Measurements from ENCODE around the gene TBX5.

TBX5 gene

DNA sequence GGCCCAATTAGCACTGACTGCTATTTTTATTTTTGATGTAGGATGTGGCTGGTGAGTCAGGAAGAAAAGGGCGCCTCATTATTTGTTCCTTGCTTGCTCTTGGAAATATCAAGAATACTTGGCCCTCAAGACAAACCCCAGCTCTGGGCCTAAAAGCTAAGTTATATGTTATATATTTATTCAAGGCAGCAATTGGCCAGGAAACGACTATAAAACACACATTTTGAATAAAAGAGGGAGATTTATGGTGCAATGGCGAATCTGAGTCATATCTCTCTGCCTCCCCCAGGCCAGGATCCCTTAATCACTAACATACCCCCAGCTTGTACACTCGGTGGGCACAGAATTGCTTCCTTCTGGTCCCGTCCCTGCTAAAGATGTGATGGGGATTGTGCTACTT lies 63.3 kb downstream of the TBX5 start:
- no peak overlapping the region for H3K4me3 ChIP-seq (ENCODE audit: low read depth, low read length)
- no peak for DNase-seq (ENCODE audit: low read depth)

DNA sequence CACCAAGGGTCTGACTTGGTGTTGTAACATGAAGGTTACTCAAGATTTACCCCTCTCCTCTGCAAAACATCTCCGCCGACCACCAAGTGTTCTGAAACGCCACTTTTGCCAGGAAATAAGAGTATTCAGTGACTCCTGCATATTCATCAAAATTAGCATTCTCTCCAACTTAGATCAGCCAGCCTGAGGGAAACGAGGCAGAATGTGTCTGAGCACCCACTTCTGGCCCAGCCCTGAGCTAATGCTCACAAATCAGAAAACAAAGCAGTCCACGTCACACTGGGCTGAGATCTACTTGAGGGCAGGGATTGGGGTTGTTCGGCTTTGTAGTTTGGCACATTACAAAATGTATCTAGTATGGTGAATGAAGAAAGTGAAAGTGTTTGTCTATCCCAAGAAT lies 64.3 kb downstream of the TBX5 start:
- no peak overlapping the region for H3K4me3 ChIP-seq (ENCODE audit: low read depth, low read length)
- no peak for DNase-seq (ENCODE audit: low read depth)

DNA sequence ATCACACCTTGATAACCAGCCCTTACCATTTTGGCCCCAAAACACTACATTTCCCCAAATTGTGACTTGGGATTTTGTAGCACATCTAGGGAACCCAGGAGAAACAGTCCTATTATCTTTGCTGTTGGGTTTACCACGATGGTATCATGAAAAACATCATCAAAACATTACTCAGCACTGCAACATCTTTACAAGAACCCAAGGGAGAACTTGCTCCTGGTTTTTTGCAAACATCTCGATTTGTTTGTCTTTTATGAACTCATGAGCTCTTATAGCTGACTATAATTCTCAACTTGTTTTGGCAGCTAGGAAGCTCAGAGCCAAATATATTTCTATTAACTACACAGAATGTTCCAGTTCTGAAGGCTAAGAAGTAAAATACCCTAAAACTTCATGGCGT lies 65.7 kb downstream of the TBX5 start:
- DNase-seq (ENCODE audit: low read depth) = peak; percentile 21
- H3K4me3 ChIP-seq (ENCODE audit: low read depth, low read length) = no peak overlapping the region

DNA sequence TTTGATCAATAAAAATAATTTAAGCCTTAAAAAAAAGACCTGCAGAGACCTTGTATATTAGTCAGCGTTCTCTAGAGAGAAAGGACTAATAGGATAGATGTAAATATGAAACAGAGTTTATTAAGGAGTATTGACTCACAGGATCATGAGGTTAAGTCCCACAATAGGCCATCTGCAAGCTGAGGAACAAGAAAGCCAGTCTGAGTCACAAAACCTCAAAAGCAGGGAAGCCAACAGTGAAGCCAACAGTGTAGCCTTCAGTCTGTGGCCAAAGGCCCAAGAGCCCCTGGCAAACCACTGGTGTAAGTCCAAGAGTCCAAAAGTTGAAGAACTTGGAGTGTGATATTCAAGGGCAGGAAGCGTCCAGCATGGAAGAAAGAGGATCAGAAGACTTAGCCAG lies 66.3 kb downstream of the TBX5 start:
- peak; percentile 40 for DNase-seq (ENCODE audit: low read depth)
- H3K4me3 ChIP-seq (ENCODE audit: low read depth, low read length) = no peak overlapping the region

DNA sequence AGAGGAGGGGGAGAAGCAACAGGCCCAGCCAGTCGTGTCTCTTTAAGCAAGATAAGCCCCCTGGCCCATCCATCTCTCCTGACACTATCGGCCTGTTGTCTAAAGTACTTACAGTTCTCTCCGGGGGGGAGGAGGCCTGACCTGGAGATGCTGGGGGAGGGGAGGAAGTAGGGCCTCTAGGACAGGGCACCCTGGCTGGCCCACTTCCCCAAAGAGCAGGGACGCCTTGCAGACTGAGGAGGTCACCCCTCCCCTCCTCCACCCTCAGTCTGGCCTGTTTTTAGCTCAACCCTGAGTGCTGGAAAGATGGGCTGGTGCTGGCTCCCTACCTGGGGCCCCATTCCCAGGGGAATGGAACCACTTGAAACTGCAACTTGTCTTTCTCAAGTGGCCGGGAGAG lies 70.3 kb downstream of the TBX5 start:
- no peak overlapping the region for H3K4me3 ChIP-seq (ENCODE audit: low read depth, low read length)

DNA sequence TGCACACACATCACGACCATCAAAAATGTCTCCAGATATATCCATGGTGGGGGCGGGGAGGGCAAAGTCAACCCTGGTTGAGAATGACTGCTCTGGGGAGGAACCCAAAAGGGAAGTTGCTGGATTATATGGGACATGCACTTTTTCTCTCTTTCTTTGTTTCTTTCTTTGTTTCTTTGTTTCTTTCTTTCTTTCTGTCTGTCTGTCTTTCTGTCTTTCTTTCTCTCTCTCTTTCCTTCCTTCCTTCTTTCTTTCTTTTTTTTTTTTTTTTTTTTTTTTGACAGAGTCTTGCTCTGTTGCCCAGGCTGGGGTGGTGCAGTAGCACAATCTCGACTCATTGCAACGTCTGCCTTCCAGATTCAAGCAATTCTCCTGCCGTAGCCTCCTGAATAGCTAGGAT lies 71.5 kb downstream of the TBX5 start:
- no peak for DNase-seq (ENCODE audit: low read depth)
- no peak overlapping the region for H3K4me3 ChIP-seq (ENCODE audit: low read depth, low read length)

More for the DNA sequence above, 70.3 kb downstream of the TBX5 start:
- DNase-seq (ENCODE audit: low read depth) = no peak

DNA sequence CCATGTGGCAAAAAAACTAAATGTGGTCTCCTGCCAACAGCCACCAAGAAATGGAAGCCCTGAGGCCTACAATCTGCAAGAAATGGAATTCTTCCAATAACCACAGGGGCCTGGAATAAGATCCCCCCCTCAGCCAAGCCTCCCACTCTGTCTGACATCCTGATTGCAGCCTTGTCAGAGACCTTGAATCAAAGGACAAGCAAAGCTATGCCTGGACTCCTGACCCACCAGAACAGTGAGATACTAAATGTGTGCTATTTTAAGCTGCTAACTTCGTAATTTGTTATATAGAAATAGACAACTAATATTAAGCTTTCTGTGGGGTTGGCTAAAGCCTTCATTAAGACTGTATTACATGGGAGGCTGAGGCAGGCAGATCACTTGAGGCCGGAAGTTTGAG lies 77.7 kb downstream of the TBX5 start:
- no peak for DNase-seq (ENCODE audit: low read depth)
- no peak overlapping the region for H3K4me3 ChIP-seq (ENCODE audit: low read depth, low read length)

DNA sequence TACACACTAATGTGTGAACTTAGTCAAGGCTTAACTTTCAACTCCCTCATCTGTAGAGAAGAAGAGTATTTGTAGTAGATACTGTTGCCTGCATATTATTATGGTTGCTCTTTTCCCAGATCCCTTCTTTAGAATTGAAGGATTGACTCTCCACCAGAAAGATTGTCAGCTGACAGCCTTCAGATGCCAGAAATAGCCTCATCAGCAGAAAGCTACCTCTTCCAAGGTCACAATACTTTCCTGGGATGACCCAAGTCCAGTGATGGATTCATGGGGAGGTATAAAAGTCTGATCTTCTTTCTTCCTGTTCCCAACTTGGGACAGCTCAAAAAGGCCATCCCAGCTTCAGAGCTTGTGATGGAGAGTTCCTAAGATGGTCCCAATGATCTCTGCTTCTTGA lies 78.2 kb downstream of the TBX5 start:
- no peak for DNase-seq (ENCODE audit: low read depth)
- no peak overlapping the region for H3K4me3 ChIP-seq (ENCODE audit: low read depth, low read length)

DNA sequence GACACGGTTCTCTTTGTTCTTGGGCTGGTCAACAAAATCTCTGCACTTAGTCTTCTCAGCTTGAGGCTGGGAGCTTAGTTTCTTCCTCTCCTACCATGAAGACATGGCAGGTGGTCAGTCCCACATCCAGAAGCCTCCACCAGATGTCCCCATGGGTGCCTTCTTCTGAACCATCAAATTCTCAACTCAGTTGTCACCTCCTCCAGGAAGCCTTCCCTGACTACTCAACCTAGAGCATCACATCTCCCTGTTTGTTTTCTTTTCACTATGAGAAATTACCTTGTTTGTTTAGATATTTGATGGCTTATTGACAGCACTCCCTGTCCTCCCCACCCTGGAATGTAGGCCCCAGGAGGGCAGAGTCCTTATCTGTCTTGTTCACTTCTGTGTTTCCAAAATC lies 84.4 kb downstream of the TBX5 start:
- DNase-seq (ENCODE audit: low read depth) = no peak
- no peak overlapping the region for H3K4me3 ChIP-seq (ENCODE audit: low read depth, low read length)

- no peak overlapping the region for H3K4me3 ChIP-seq (ENCODE audit: low read depth, low read length)
- DNase-seq (ENCODE audit: low read depth) = no peak
Measured at GRCh38 chr12:114320968-114321367, 85.0 kb downstream of the TBX5 start.

GRCh38 chr12:114320101-114320500 lies 85.8 kb downstream of the TBX5 start:
- no peak overlapping the region for H3K4me3 ChIP-seq (ENCODE audit: low read depth, low read length)
- DNase-seq (ENCODE audit: low read depth) = no peak

DNA sequence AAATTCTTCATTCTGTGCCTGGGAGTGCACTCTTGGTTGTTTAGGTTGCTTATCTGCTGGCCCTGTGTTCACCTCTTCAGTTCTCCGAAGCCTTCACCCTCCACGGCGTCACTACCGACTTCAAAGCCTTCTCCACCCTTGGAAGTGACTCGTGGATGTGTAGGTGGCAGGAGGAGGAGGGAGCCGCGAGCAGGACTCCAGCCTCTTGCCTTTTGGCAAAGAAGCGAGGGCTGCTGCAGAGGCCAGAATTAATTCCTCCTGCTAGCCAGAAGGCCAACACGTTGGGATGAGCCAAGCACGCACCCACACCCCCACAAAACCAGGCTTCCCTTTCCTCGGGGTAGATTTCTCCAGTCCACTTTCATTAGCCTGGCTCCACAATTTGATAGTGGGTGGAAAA lies 86.5 kb downstream of the TBX5 start:
- no peak for DNase-seq (ENCODE audit: low read depth)
- no peak overlapping the region for H3K4me3 ChIP-seq (ENCODE audit: low read depth, low read length)

DNA sequence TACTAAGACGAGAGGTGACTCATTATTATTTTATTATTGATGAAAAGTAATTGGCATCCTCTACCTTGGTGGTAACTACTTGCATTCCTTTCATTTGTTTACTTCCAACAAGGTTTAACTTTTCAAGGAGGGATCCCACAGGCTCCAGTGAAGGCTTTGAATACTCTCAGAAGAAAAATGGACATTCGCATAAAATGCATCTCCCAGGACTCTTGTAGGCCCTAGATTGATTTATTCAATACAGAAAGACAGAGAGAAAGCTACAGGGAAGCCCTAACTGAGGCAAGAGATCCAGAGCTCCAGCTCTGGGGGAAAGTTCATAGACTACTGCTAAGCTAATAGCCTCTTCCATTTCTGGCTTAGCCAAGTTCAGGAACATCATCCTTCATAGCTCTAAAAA lies 87.0 kb downstream of the TBX5 start:
- no peak for DNase-seq (ENCODE audit: low read depth)
- H3K4me3 ChIP-seq (ENCODE audit: low read depth, low read length) = no peak overlapping the region

- H3K4me3 ChIP-seq (ENCODE audit: low read depth, low read length) = no peak overlapping the region
- no peak for DNase-seq (ENCODE audit: low read depth)
Measured at GRCh38 chr12:114316076-114316475, 89.9 kb downstream of the TBX5 start.

- no peak overlapping the region for H3K4me3 ChIP-seq (ENCODE audit: low read depth, low read length)
- no peak for DNase-seq (ENCODE audit: low read depth)
Measured at GRCh38 chr12:114314974-114315720, 90.8 kb downstream of the TBX5 start.

GRCh38 chr12:114314403-114314802 lies 91.5 kb downstream of the TBX5 start:
- DNase-seq (ENCODE audit: low read depth) = no peak
- no peak overlapping the region for H3K4me3 ChIP-seq (ENCODE audit: low read depth, low read length)

DNA sequence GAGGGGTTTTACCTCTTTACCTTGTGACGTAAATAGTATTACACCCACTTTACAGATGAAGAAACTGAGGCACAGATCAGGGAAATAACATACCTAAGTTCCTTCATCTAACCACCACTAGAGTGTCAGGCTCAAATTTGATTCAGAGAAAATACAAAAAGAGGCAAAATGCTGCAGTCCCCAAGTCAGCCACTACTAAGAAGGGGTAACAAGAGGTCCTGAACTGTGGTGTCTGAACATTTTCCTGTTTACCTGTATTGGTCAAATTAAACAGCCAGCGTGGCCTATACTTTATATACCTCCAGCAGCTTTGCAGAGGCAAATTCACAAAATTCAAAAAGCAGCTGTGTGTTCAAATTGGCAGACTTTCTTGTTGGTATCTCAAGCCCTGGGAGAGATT lies 92.0 kb downstream of the TBX5 start:
- no peak overlapping the region for H3K4me3 ChIP-seq (ENCODE audit: low read depth, low read length)

DNA sequence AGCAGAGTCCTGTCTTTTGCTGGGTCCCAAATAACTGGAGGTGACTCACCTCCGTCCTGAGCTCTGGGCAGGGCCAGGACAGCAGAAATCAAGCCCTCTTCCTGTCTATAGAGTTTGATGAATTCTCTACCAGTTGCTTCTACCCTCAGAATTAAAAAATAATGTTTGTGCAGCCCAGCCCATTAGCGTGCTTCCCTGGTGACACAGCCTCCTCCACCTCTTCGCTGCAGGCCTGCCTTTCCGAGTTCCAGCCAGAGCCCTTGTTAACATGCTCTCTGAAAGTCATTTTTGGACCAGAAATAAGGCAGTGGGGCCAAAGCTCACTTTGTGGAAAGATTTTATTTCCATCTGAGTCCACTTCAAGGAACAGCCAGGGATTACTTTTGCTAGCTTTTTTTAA lies 94.0 kb downstream of the TBX5 start:
- DNase-seq (ENCODE audit: low read depth) = peak; percentile 15
- H3K4me3 ChIP-seq (ENCODE audit: low read depth, low read length) = no peak overlapping the region

More for the DNA sequence above, 92.0 kb downstream of the TBX5 start:
- no peak for DNase-seq (ENCODE audit: low read depth)

- no peak overlapping the region for H3K4me3 ChIP-seq (ENCODE audit: low read depth, low read length)
- DNase-seq (ENCODE audit: low read depth) = peak; percentile 53
Measured at GRCh38 chr12:114306646-114307045, 99.3 kb downstream of the TBX5 start.

GRCh38 chr12:114305446-114305845 lies 100.5 kb downstream of the TBX5 start:
- DNase-seq (ENCODE audit: low read depth) = no peak
- no peak overlapping the region for H3K4me3 ChIP-seq (ENCODE audit: low read depth, low read length)

Data from skeletal muscle cell (primary cell).